H1 (cell line): ENCODE measurements around the gene MMAB. TPM values are rescaled to one million over a fixed set of nuclear protein-coding genes. Genes with fewer than 3 reads are reported as not detected.

Source experiments
- CTCF ChIA-PET: fragments of 300-600 bp; sonication (Branson Sonifier 250); formaldehyde crosslinking; loops from one replicate; lab custom pipeline; 2021; ENCODE audit not compliant: partially characterized antibody; lab: Charles Lee
- POLR2A ChIA-PET: fragments of 300-600 bp; sonication (Branson Sonifier 250); formaldehyde crosslinking; loops from one replicate; lab custom pipeline; 2021; ENCODE audit warnings: inconsistent platforms; ENCODE audit not compliant: partially characterized antibody; lab: Charles Lee
- DNase-seq, 2 experiments: peaks; one replicate each; pipeline versions ENCODE4 v3.0.0 to v3.0.0-alpha.2; 2010 to 2022; ENCODE audit warnings: low spot score in 2 of 2, low read depth in 1 of 2, mixed read lengths in 1 of 2
- FAIRE-seq: peaks from 2 replicates; lab custom pipeline; 2011; peaks lifted over from hg19 to GRCh38; lab: Jason Lieb, UNC
- H2AFZ ChIP-seq: 2 replicates; pipeline ENCODE4 v1.8.1; 2012; ENCODE audit warnings: low read length, inconsistent platforms
- H2AK5ac ChIP-seq: 2 replicates; pipeline ENCODE4 v1.6.1; 2013; ENCODE audit warnings: low read depth, low read length
- H2BK120ac ChIP-seq: replicated peaks from 2 replicates; pipeline ENCODE3; 2013; ENCODE audit warnings: low read depth, low read length, inconsistent platforms
- H2BK12ac ChIP-seq: 2 replicates; pipeline ENCODE4 v1.6.1; 2013; ENCODE audit warnings: low read depth, low read length
- H2BK15ac ChIP-seq: 2 replicates; pipeline ENCODE4 v1.6.1; 2013; ENCODE audit warnings: low read length
- H2BK20ac ChIP-seq: 2 replicates; pipeline ENCODE4 v1.6.1; 2013; ENCODE audit warnings: low read length
- H2BK5ac ChIP-seq: 2 replicates; pipeline ENCODE4 v1.6.1; 2013; ENCODE audit warnings: low read depth, low read length
- H3K14ac ChIP-seq: 2 replicates; pipeline ENCODE4 v1.6.1; 2013; ENCODE audit warnings: inconsistent platforms; ENCODE audit not compliant: insufficient read length
- H3K18ac ChIP-seq: 2 replicates; pipeline ENCODE4 v1.6.1; 2013; ENCODE audit warnings: low read length; ENCODE audit errors: extremely low read depth
- H3K23ac ChIP-seq: 2 replicates; pipeline ENCODE4 v1.6.1; 2013; ENCODE audit warnings: inconsistent platforms; ENCODE audit not compliant: insufficient read length
- H3K23me2 ChIP-seq: 2 replicates; pipeline ENCODE4 v1.6.1; 2013; ENCODE audit warnings: low read depth, low read length
- H3K27ac ChIP-seq: 2 replicates; pipeline ENCODE4 v1.6.1; 2011; ENCODE audit warnings: low read depth, low read length, inconsistent platforms
- H3K27me3 ChIP-seq, 4 experiments: replicated peaks in 1 of 4; 1 replicate in 1 of 4; 2 replicates in 3 of 4; pipeline versions ENCODE4 v1.6.1 to v1.8.1; 2011 to 2013; ENCODE audit warnings: low read length in 3 of 4, mild to moderate bottlenecking in 3 of 4, inconsistent platforms in 2 of 4, mixed read lengths in 2 of 4, moderate library complexity in 1 of 4; ENCODE audit not compliant: control insufficient read depth in 3 of 4, insufficient read depth in 3 of 4; ENCODE audit errors: extremely low read depth in 1 of 4
- H3K36me3 ChIP-seq, 4 experiments: 2 replicates each; pipeline versions ENCODE4 v1.6.1 to v1.8.1; 2011 to 2013; ENCODE audit warnings: mild to moderate bottlenecking in 4 of 4, low read length in 3 of 4, moderate library complexity in 2 of 4, control low read depth in 1 of 4, inconsistent platforms in 1 of 4; ENCODE audit not compliant: insufficient read depth in 4 of 4, control insufficient read depth in 2 of 4
- H3K4ac ChIP-seq: replicated peaks from 2 replicates; pipeline ENCODE3; 2013; ENCODE audit warnings: low read length, low read depth, mixed read lengths, inconsistent platforms; ENCODE audit not compliant: insufficient read length
- H3K4me1 ChIP-seq, 4 experiments: replicated peaks in 1 of 4; 1 replicate in 1 of 4; 2 replicates in 3 of 4; pipeline versions ENCODE4 v1.6.1 to v1.8.1; 2011 to 2013; ENCODE audit warnings: low read length in 3 of 4, inconsistent platforms in 2 of 4, mixed read lengths in 1 of 4; ENCODE audit not compliant: insufficient read depth in 4 of 4, control insufficient read depth in 3 of 4
- H3K4me2 ChIP-seq, 2 experiments: 2 replicates each; pipeline versions ENCODE4 v1.6.1 to v1.8.1; 2011 to 2013; ENCODE audit warnings: low read depth in 2 of 2, low read length in 2 of 2, control low read depth in 1 of 2, inconsistent platforms in 1 of 2, mild to moderate bottlenecking in 1 of 2; ENCODE audit not compliant: insufficient read depth in 1 of 2
- H3K4me3 ChIP-seq, 4 experiments: fragments of 200-600, 300-600 bp in 1 of 4; sonication (generic), shearing (Covaris generic), sonication (Bioruptor Twin) in 1 of 4; 2 replicates each; pipeline versions ENCODE4 v1.5.1 to v1.8.1; 2011 to 2016; ENCODE audit warnings: low read length in 4 of 4, low read depth in 3 of 4, control low read depth in 2 of 4, inconsistent platforms in 2 of 4, mild to moderate bottlenecking in 2 of 4, mixed read lengths in 1 of 4, moderate library complexity in 1 of 4; ENCODE audit not compliant: insufficient read depth in 2 of 4; ENCODE audit errors: extremely low read depth in 1 of 4
- H3K56ac ChIP-seq: replicated peaks from 2 replicates; pipeline ENCODE3; 2013; ENCODE audit warnings: low read depth, mild to moderate bottlenecking, mixed read lengths, low read length, inconsistent platforms; ENCODE audit not compliant: insufficient read length
- H3K79me1 ChIP-seq: 2 replicates; pipeline ENCODE4 v1.6.1; 2013; ENCODE audit warnings: low read depth, low read length, control low read depth
- H3K79me2 ChIP-seq, 2 experiments: 2 replicates each; pipeline versions ENCODE4 v1.6.1 to v1.8.1; 2012 to 2013; ENCODE audit warnings: low read length in 2 of 2, mild to moderate bottlenecking in 2 of 2, inconsistent platforms in 1 of 2; ENCODE audit not compliant: insufficient read depth in 2 of 2, control insufficient read depth in 1 of 2
- H3K9ac ChIP-seq, 4 experiments: replicated peaks in 1 of 4; 1 replicate in 1 of 4; 2 replicates in 3 of 4; pipeline versions ENCODE4 v1.6.1 to v1.8.1; 2011 to 2013; ENCODE audit warnings: low read depth in 3 of 4, low read length in 3 of 4, control low read depth in 2 of 4, mild to moderate bottlenecking in 2 of 4, moderate library complexity in 2 of 4, inconsistent platforms in 1 of 4; ENCODE audit errors: extremely low read depth in 1 of 4
- H3K9me3 ChIP-seq, 2 experiments: 2 replicates each; pipeline versions ENCODE4 v1.6.1 to v1.8.1; 2012 to 2013; ENCODE audit warnings: mild to moderate bottlenecking in 2 of 2, moderate library complexity in 2 of 2, control low read depth in 1 of 2, inconsistent platforms in 1 of 2, low read depth in 1 of 2, low read length in 1 of 2, mixed read lengths in 1 of 2; ENCODE audit not compliant: insufficient read depth in 2 of 2
- H4K20me1 ChIP-seq, 2 experiments: replicated peaks in 1 of 2; 2 replicates each; pipeline versions ENCODE3 to v1.8.1; 2011 to 2013; ENCODE audit warnings: inconsistent platforms in 2 of 2, low read length in 2 of 2, mild to moderate bottlenecking in 1 of 2; ENCODE audit not compliant: insufficient read depth in 2 of 2, control insufficient read depth in 1 of 2
- H4K5ac ChIP-seq: 2 replicates; pipeline ENCODE4 v1.6.1; 2013; ENCODE audit warnings: low read length, low read depth, mixed read lengths, inconsistent platforms; ENCODE audit not compliant: insufficient read length
- H4K8ac ChIP-seq: 2 replicates; pipeline ENCODE4 v1.8.0; 2013; ENCODE audit warnings: mild to moderate bottlenecking, moderate library complexity, low read length, inconsistent platforms; ENCODE audit not compliant: insufficient read depth; ENCODE audit errors: extremely low read depth
- H4K91ac ChIP-seq: replicated peaks from 2 replicates; pipeline ENCODE3; 2013; ENCODE audit warnings: low read length, mixed read lengths, inconsistent platforms; ENCODE audit not compliant: insufficient read length
- CTBP2 ChIP-seq: IDR thresholded peaks from 2 replicates; pipeline ENCODE4 v1.7.0; 2011; ENCODE audit warnings: borderline replicate concordance, mild to moderate bottlenecking, moderate library complexity, mixed read lengths, low read length; ENCODE audit not compliant: insufficient read depth, insufficient read length
- JUND ChIP-seq: IDR thresholded peaks from 2 replicates; pipeline ENCODE4 v1.6.1; 2011; ENCODE audit warnings: mild to moderate bottlenecking, improper control_type of control experiment, low read length
- KDM4A ChIP-seq: IDR thresholded peaks from one replicate; pipeline ENCODE4 v1.7.1; 2012; ENCODE audit warnings: low read depth, mild to moderate bottlenecking, moderate library complexity, low read length, inconsistent platforms; ENCODE audit not compliant: severe bottlenecking
- POLR2AphosphoS5 ChIP-seq: IDR thresholded peaks from 2 replicates; pipeline ENCODE4 v1.6.1; 2011; ENCODE audit warnings: low read depth, low read length
- RNF2 ChIP-seq: fragments of 200-900, 300-1000 bp; sonication (generic); IDR thresholded peaks from 2 replicates; pipeline ENCODE4 v1.7.1; 2016; ENCODE audit warnings: borderline replicate concordance, low read depth, mild to moderate bottlenecking, antibody characterized with exemption, low read length; ENCODE audit not compliant: poor library complexity, severe bottlenecking; ENCODE audit errors: missing control alignments
- SAP30 ChIP-seq: fragments of 300-600 bp; sonication (generic); IDR thresholded peaks from 2 replicates; pipeline ENCODE4 v1.7.1; 2012; ENCODE audit warnings: low read length, moderate library complexity, mild to moderate bottlenecking, inconsistent platforms; ENCODE audit not compliant: insufficient read depth, insufficient replicate concordance
- SIX5 ChIP-seq: IDR thresholded peaks from 2 replicates; pipeline ENCODE4 v1.6.1; 2011; ENCODE audit warnings: mild to moderate bottlenecking, low read depth, low read length
- SP1 ChIP-seq: IDR thresholded peaks from 2 replicates; pipeline ENCODE4 v1.6.1; 2011; ENCODE audit warnings: low read depth, low read length
- SRF ChIP-seq: IDR thresholded peaks from 2 replicates; pipeline ENCODE4 v1.6.1; 2011; ENCODE audit warnings: mild to moderate bottlenecking, low read depth, low read length, moderate library complexity
- USF2 ChIP-seq: IDR thresholded peaks from 2 replicates; pipeline ENCODE4 v1.6.1; 2011; ENCODE audit warnings: low read length, improper control_type of control experiment
- WGBS, 2 experiments: shearing (Covaris generic) in 1 of 2; methylation state at CpG; one replicate each; pipeline versions ENCODE4 v1.1.6 to v1.1.7; 2013 to 2015; ENCODE audit warnings: low lambda C conversion rate in 2 of 2, mixed read lengths in 2 of 2, inconsistent platforms in 1 of 2, low coverage in 1 of 2, missing lambda C conversion rate in 1 of 2; ENCODE audit not compliant: insufficient replicate concordance in 2 of 2, insufficient coverage in 1 of 2, insufficient read length in 1 of 2; ENCODE audit errors: extremely low coverage in 1 of 2, missing lambda C conversion rate in 1 of 2; 5-methylcytosine and 5-hydroxymethylcytosine counted together
- polyA plus RNA-seq, 7 experiments: library from polyadenylated mRNA; depleted of rRNA in 3 of 7; stranded (reverse) in 5 of 7; unstranded in 2 of 7; fragments of >200 nt in 5 of 7; fragments of 200-250 nt in 2 of 7; gene quantifications; 1 replicate in 5 of 7; 2 replicates in 1 of 7; 4 replicates in 1 of 7; pipeline versions ENCODE4 v1.2.1 to v1.2.3, GENCODE V29; 2011 to 2013; ENCODE audit warnings: missing spikeins in 2 of 7, mixed read lengths in 2 of 7
- total RNA-seq: library from RNA; stranded (reverse); fragmentation: NEBNext Ultra II Directional; extraction: Animal tissue kit (Norgen Biotek cat#: 25700); gene quantifications from 2 replicates; pipeline ENCODE4 v1.2.1, GENCODE V29; 2021

MMAB gene
- total and polyA plus RNA-seq, 2 of the 8 experiments (the other 6 are each of a cell fraction or from before 2014, with no cell fraction given), result 12.9 to 18.5 TPM

DNA sequence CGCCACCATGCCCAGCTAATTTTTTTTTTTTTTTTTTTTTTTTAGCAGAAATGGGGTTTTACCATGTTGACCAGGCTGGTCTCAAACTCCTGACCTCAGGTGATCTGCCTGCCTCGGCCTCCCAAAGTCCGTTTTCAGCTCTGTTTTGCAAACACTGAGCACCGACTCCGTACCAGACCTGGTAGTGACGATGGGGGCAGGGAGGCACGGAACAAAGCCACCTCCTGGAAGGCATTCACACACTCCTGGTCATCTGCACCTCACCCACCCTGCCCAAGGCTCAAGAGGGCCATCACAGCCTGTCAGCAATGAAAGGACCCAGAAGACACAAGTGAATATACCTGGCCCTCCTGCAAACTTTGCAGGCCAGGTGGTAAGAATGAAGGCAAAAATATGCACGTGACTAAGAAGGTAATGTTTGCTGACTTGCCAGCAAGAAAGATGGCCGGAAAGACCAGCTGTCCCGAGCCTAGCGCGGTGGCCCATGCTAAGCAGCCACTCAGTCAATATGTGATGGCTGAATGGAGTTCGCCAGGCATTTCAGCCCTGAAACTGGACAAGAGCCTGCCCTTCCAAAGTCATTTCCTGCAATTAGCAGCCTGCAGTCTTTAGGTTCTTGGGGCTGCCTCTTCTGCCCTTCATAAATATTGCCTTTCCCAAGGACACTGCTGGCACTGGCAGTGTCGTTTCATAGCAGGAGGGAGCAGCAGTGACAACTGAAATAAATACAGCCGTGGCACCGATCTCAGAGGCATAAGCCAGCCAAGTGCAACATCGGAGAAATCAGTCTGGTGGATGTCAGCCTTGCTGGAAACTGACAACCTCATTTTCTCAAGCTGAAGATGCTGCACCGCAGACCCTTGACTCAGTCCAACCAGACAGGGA is 17.6 kb downstream of the MMAB start:
- Histone ChIP-seq H3K4me2 (no peak overlapping the region), H3K14ac (no peak overlapping the region), H2AFZ (no peak overlapping the region), H2BK120ac (no peak overlapping the region), H2BK15ac (no peak overlapping the region), H3K36me3 (no peaks in the 10 kb centered on the region; a peak in 1 of 8 replicates), H4K5ac (no peak overlapping the region), H3K4me1 (peaks cover 0 to 4% (median 0%) of the 10 kb centered on the region in 4 experiments; a peak in 2 of 7 replicates), H3K27ac (no peak overlapping the region), H3K23ac (no peak overlapping the region), H3K9me3 (no peaks in the 10 kb centered on the region), H2AK5ac (no peak overlapping the region), H3K4me3 (no peak overlapping the region), H4K91ac (no peak overlapping the region), H2BK12ac (no peak overlapping the region), H4K20me1 (peaks cover 0 to 2% of the 10 kb centered on the region in 2 experiments), H3K23me2 (no peaks in the 10 kb centered on the region), H3K27me3 (no peaks in the 10 kb centered on the region; a peak in 2 of 7 replicates), H4K8ac (no peak overlapping the region), H2BK20ac (no peak overlapping the region), H3K9ac (no peak overlapping the region), H3K18ac (no peak overlapping the region), H2BK5ac (0 out of 2 replicates have a peak overlapping the region, but pooled peaks have one; percentile 12), H3K56ac (no peak overlapping the region), H3K4ac (no peak overlapping the region), H3K79me1 (no peaks in the 10 kb centered on the region), H3K79me2 (no peaks in the 10 kb centered on the region)
- DNase-seq, result no peak
- ChIA-PET POLR2A (interaction anchor here (0.6 to 1.2 kb wide), 2 partner anchors 15 to 17 kb away, joined by 3 to 4 read pairs; no protein-coding TSS in a partner anchor), CTCF (interaction anchor here (0.6 to 4.9 kb wide), 7 partner anchors 11 to 38 kb away, joined by 3 to 25 read pairs (median 3); no protein-coding TSS in a partner anchor)
- 86% methylated on average over 17 of the region's 18 CpGs; no CpG with 5 or more reads in 1 of the 2 experiments for WGBS, 2 experiments
- no peak for FAIRE-seq
- no peak for TF ChIP-seq KDM4A
- TF ChIP-seq JUND, result no peak
- no peak for TF ChIP-seq RNF2
- TF ChIP-seq CTBP2, result no peak
- TF ChIP-seq SRF, result no peak
- no peak for TF ChIP-seq SAP30
- TF ChIP-seq SIX5, result no peak
- TF ChIP-seq POLR2AphosphoS5, result no peak
- no peak for TF ChIP-seq USF2
- TF ChIP-seq SP1, result no peak
